Stimulated activated CD4-positive, alpha-beta T cell treated with anti-CD3 and anti-CD28 coated beads, Interleukin-15, amount 100 ng/mL, for 48 hours (primary cell): ENCODE data around the gene UXS1.
"Not testable (repeated sequence)": the region's sequence is repeated elsewhere in the genome, so short reads cannot be mapped to it uniquely, and the experiment has no call there.

Experiments used
- DNase-seq, 2 donors: peaks; one replicate each; pipeline ENCODE4 v3.0.0-alpha.2; 2020; ENCODE audit warnings: low read depth in 2 of 2

The UXS1 gene

DNA sequence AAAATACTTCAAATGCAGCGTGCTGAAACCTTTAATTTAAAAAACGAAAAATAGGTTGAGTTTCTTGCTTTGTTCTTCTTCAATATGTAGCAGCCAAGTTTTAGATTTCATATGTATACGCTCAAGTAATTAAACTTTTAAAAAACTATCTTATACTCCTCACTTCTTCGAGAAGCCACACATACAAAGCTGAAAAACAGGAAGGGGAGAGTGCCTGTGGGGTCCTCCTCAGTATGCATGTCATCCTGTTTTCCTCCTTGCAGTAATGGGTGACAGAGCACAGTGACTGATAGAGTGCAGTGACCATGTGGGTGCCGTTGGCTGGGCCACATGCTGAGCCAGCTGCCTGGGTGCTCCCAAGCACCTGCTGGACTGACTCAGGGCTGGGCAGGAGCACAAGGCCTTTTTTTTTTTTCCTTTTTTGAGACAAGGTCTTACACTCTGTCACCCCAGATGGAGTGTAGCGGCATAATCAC, 33.3 kb downstream of the UXS1 start:
- no peak for DNase-seq

DNA sequence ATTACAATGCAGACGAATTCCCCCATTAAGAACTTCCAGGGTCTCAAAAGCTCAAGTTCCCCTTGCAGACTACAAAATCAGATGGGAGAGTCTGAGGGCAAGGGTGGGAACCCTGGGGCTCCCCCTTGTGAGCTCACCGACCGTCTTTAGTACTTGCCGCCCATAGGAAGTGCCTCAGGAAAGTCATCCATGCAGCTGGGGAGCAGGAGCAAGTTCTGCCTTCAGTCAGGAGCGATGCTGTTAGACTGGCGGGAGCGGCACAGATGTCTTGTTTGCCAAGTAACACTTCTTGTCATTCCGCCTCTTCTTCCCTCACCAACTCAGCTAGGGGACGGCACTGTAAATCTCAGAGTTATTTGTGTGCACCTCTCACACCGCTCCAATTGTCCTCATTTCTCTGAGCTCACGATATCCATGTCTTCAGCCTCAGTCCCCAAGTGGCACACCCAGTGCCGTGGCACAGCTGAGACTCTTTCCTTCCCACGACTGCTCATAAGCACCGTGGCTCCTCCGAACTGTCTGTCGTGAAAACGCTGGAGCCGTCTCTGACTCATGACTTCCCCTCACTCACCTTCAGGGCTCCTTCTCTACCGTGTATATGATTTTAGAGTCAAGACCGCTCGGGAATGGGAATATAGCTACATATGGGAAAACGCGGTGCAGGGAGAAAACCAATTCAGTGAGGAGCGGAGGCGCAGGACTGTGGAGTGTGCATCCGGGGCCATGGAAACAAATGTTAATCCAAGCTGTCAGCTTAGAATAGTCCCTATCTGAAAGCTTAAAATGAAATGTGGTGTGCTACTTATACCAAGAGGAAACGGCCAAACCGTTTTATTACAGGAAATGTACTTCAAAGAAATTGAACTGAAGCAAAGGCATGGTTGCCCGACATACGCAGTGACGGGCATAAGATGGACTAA, 34.0 kb downstream of the UXS1 start:
- peak in 1 of 2 donors; percentile 43 for DNase-seq

DNA sequence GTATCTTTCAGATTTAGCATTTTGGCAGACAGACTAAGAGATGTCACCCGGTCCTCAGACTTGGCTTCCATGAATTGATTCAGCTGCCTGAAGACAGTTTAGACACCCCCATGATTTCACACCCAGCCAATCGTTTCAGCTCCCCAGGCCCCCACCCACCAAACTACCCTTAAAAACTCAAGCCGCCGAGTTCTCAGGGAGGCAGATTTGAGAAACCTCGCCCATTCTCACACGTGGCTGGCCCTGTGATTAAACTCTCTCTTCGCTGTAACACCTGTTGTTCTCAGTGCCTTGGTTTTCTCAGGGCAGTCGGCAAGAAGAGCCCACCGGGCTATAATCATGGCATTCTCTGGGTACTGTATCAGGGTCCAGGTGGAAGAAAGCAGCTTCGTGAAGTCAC, 35.2 kb downstream of the UXS1 start:
- DNase-seq: no peak

DNA sequence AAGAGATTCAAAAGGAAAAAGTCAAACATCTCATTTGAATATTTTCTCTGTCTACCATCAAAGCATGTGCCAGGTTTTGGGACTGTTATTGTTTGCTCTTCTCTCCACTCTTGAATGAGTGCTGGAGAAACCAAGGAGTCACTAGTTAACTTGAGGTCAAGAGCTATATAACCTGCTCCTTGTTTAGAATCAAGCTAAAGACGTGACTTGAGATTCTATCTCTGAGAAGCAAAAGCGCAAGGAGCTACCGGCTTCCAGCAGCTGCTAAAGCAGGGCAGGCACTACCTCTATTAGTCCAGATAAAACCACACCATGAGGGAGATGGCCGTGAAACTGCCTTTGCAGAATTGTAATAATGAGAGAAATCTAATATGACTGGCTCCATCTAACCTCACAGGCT, 36.0 kb downstream of the UXS1 start:
- no peak for DNase-seq

DNA sequence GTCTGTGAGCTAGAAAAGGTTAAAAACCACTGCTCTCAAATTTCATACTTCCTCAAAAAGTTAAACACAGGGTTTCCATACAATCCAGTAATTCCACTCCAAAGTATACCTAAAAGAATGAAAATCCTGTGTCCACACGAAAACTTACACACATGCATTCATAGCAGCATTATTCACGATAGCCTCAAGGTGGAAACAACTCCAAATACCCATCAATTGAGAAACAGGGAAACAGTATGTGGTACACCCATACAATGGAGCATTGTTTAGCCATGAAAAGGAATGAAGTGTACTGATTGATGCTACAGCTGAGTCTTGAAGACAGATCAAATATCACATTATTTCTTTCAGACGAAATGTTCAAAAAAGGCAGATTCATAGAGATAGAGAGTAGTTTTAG, 36.7 kb downstream of the UXS1 start:
- no peak for DNase-seq

DNA sequence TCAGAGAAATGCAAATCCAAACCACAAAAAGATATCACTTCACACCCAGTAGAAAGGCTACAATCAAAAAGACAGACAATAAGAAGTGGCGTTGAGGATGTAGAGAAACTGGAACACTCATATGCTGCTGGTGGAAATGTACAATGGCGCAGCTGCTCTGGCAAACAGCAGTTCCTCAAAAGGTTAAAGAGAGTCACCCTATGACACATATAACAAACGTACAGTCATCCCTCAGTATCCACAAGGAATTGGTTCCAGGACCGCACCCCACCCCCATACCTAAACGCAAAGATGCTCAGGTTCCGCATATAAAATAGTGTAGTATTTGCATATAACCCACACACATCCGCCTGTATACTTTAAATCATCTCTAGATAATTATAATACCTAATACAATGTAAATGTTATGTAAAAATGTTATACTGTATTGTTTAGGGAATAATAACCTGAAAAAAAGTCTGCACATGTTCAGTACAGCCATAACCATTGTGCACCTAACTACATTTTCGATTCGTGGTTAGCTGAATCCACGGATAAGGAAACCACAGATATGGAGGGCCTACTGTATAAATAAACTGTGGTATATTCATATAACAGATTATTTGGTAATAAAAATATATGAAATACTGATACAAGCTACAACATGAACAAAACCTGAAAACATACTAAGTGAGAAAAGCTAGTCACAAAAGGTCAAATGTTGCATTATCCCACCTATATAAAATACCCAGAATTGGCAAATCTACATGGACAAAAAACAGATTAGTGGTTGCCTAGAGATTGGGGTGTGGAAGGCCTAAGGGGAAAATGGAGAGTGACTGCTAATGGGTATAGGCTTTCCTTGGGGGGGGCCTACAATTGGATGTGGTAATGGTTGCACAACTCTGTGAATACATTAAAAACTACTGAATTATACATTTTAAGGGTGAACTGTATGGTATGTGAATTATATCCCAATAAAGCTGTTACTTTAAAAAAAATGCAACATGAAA, 37.5 kb downstream of the UXS1 start:
- no peak for DNase-seq

DNA sequence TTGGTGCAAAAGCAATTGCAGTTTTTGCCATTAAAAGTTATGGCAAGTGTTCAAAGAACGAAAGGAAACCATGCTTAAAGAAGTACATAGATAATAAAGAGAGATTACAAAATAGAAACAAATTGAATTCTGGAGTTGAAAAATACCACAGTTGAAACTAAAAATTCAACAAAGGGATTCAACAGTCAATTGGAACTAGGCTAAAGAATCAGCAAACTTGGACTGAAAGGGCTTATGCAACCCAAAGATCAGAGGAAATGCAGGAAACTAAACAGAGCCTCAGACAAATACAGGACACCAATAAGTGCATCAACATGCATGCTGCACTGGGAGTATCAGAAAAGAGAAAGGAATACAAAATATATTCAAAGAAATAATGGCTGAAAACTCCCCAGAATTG, 40.3 kb downstream of the UXS1 start:
- DNase-seq: no peak

DNA sequence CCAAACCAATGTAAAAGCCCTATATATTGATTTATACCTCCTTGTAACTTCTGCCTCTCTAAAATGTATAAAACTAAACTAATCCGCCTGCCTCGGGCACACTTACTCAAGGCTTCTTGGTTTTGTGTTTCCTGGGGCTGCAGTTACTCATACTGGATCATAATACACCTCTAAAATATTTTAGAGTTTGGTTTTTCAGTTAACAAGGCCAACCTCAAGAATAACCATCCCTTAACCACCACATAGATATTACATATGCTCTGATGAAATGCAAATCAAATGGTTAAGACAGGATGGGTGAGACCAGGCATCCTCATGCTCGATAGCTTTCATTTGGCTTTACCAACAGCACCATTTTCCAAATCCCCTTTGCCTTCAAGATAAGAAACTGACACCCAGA, 46.4 kb downstream of the UXS1 start:
- no peak for DNase-seq

DNA sequence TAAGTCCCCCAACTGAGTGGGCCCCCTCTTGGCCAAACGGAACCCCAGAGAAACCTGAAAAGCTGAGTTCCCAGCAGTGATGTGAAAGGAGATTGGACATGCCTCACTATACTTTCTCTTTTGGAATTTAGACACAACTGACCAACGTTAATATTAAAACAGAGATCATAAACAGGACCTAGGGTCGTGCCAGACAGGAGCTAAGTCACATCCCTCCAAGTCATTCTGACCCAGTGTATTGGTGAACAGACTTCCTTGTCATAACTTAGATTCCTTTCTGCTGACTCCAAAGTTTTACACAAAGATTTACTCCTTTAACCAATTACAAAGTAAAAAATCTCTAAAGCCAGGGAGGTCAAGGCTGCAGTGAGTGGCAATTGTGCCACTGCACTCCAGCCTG, 46.9 kb downstream of the UXS1 start:
- DNase-seq: no peak

DNA sequence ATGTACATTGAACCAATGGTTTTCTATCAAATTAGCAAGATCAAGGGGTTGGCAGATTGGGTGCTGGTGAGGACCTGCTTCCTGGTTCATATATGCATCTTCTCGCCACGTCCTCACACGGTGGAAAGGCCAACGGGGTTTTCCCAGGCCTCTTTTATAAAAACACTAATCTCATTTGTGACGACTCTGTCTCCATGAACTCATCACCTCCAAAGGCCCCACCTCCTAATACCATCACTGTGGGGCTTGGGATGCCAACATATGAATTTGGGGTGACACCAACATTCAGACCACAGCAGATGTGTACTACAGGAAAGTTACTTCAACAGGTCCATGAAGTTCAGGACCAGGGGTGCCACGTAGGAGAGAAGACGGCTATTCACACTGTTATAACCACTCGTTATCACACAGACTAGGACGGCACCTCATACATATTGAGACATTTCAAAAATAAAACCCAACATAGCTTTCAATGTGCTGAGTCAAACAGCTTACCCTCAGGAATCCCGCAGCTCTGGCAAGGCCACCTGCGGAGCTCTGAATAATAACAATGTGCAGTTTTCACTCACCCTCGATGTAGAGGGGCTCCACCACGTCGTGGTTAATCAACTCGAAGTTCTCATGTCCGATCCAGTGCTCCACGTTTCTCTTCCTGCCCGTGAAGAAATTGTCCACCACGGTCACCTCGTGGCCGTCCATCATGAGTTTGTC, 49.3 kb downstream of the UXS1 start:
- no peak for DNase-seq

DNA sequence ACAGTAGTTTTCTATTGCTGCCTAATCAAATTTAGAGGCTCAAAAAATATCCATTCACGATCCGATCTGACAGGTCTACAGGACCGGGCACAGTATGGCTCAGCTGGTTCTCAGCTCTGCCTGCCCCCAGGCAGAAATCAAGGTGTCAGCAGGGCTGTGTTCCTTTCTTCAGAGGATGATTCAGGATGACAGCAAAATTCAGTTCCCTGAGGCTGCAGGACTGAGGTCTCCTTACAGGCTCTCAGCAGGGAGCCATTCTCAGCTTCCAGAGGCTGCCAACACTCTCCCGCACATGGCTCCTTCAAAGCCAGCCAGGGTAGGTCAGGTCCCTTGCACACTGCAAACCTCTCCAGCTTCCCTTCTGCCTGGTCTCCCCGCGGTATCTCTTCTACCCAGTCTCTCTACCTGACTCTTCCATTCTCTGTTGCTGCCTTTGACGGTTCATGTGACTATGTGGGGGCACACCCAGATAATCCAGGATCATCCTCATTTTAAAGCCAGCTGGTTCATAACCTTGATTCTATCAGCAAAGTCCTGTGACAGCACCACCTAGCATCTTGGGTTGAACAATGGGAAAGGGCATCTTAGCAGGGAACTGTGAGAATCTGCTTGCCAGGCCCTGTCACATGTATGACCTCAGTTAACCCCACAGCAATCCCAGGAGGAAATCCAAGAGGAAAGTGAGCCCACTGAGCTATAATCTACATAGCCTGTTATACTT, 50.4 kb downstream of the UXS1 start:
- DNase-seq: no peak

DNA sequence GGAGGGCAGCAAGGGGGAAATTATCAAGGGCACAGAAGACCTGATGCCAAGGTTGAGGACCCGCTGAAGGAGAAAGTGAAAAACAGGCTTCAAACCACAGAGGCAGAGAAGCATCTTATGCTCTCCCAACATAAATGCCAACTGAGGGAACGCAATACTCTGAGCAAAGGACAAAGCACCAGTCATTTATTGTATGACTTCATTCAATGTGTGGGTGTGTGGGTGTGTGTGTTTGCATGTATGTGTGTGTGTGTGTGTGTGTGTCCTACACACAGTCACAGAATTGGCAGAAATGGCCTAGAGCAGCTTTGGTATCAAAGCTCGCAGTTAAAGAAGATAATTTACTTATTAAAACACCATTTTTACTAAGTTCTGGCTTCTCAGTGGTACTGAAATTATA, 51.4 kb downstream of the UXS1 start:
- DNase-seq: peak in 1 of 2 donors; percentile 35

DNA sequence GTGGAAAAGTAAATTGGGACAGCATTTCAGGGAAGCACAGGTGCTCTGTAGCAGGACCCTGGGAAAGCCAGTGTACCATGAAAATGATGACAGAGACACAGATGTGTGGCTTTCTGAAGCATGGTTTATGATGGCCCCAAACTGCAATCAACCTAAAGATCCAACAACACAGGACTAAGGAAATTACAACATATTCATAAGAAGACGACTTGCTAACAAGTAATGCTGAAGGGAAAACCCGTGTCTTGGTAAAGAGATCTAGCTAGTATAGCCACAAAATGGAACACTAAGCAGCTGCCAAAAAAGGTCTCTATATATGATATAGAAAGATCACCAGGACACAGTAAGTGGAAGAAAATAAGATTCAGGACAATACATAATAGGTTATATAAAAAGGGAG, 53.2 kb downstream of the UXS1 start:
- DNase-seq: no peak

DNA sequence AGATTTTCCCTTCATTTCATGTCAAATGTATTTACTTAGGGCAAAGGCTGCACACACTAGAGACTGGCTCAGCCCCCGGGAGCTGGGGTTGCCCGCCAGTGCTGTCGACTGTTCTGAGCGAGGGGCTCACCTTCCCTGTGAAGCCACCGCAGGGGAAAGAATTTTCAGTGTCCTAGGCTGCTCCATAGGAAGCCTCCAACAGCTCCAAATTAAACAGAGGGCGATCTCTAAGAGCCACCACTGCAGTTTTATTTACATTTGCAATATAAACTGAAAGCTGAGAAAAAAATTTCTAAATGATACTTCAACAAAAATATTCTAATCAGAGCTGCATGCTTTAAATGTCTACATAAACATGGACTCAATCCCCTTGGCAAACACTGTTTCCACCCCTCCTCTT, 54.0 kb downstream of the UXS1 start:
- DNase-seq: no peak

DNA sequence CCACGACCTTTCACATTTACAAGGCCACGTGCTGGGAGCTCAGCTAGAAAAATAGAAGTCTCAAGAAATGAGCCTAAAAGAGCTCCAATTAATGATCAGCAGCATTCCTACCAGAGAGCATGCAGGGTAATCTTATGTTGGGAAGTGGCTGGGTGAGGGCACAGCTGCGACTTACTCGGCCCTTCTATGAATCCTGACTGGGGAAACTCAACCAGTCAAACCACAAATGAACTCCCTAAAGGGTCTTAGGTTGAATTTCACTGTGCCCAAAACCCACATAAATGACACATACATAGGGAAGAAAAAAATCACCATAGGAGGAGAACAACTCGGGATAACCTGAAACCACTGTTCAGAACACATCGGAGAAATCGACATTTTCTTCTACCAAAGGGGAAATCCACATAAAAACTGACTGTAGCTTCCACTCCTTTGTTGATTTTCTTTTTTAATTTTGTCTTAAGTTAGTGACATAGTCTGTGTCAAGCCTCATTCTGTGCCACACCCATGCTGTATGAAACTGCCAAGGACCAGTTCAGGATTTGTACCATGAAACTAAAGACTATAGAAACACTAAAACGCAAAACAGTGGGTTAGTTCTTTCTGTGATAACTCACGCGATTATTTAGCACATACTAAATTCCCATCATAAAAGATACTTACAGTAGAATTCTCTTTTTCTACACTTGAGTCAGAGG, 54.7 kb downstream of the UXS1 start:
- no peak for DNase-seq

DNA sequence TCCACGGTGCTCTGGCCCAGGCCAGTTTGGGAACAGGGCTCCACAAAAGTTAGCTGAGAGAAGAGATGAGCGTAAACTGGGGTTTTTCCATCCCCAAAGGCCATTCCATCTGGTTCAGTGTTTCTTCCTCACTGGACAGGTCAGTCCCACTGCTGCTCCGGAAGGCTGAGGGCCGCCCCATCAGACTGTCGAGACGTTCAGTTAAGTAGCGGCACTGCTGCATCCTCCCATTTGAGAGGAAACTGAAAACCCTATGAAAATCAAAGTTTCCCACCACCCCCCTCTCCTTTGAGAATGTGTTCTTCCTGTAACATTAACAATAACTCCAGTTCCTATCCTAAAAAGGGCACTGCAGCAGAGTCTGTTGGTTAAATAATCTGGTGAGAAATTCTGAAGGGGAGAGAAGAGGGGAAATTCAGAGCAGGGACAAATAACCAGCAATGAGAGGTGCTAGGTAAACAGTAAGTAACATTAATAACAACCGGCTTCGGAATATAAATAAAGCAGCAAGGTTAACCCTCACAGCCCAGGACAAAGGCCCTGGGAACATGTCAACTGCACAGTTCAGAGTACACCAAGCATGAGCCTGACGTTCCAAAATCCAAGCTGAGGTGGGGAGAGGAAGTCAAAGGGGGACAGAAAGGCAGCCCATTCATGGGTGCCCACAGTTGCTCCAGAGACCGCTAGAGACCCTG, 55.4 kb downstream of the UXS1 start:
- no peak for DNase-seq

DNA sequence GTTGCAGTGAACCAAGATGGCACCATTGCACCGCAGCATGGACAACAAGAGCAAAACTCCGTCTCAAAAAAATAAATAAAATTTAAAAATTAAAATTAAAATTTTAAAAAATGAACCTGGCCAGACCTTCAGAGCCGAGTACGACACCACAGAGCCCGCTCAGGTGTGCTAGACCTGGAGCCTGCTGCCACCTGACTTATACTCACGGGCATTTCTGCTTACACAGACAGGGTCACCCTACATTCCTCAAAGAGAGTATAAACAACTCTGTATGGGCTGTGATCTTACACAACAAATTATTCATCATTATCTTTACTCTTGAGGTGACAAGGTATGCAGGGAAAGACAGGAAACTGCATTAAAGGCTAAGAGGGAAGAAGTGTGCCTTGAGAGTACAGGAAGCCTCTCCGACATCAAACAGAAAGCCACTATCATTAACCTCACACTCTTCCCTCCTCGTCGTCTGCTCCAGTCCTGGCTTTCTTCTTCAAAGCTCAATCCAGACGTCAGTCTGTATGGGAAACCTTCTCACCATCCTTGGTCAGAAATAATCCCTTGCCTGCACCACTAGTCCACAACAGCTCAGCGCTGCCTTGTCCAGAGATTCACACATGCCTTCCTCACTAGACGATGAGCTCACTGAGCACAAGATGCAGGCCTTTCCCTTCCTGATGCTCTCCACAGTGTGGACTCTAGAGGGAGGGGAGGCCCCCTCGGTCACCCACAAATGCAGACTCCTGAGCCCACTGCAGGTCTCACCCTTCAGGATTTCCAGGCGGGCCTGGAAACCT, 56.2 kb downstream of the UXS1 start:
- no peak for DNase-seq

DNA sequence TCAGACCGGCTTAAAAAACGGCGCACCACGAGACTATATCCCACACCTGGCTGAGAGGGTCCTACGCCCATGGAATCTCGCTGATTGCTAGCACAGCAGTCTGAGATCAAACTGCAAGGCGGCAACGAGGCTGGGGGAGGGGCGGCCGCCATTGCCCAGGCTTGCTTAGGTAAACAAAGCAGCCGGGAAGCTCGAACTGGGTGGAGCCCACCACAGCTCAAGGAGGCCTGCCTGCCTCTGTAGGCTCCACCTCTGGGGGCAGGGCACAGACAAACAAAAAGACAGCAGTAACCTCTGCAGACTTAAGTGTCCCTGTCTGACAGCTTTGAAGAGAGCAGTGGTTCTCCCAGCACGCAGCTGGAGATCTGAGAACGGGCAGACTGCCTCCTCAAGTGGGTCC, 62.9 kb downstream of the UXS1 start:
- DNase-seq: not testable (repeated sequence)
